ENCODE results near the gene TBC1D22A. TPM values are rescaled to one million over a fixed set of nuclear protein-coding genes. Genes with fewer than 3 reads are reported as not detected.

Gene TBC1D22A
- total RNA-seq, 3 donors from 2014 or later: 35.6 to 51.9 (median 41.8) TPM

- H3K9me3 ChIP-seq: no peaks in the 10 kb centered on the region
- no peak for ATAC-seq
- intact Hi-C loops (cut with DNase I, micrococcal nuclease): loop anchor here in 1 of 2 donors (5.0 kb wide), 1 partner anchor 169 kb away; no protein-coding TSS in a partner anchor
- TF ChIP-seq, protein P1, sequence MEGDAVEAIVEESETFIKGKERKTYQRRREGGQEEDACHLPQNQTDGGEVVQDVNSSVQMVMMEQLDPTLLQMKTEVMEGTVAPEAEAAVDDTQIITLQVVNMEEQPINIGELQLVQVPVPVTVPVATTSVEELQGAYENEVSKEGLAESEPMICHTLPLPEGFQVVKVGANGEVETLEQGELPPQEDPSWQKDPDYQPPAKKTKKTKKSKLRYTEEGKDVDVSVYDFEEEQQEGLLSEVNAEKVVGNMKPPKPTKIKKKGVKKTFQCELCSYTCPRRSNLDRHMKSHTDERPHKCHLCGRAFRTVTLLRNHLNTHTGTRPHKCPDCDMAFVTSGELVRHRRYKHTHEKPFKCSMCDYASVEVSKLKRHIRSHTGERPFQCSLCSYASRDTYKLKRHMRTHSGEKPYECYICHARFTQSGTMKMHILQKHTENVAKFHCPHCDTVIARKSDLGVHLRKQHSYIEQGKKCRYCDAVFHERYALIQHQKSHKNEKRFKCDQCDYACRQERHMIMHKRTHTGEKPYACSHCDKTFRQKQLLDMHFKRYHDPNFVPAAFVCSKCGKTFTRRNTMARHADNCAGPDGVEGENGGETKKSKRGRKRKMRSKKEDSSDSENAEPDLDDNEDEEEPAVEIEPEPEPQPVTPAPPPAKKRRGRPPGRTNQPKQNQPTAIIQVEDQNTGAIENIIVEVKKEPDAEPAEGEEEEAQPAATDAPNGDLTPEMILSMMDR (IDR thresholded peaks at IDR 0.05): no peak
- H3K4me3 ChIP-seq: no peak overlapping the region
- no peaks in the 10 kb centered on the region for H3K36me3 ChIP-seq (ENCODE audit: low read depth)
- no peaks in the 10 kb centered on the region for H3K4me1 ChIP-seq (ENCODE audit: low read depth)
- DNase-seq: no peak
These were observed 440.5 kb downstream of the TBC1D22A start for GRCh38 chr22:47202819-47203553.

GRCh38 chr22:47203554-47203991 is 441.1 kb downstream of the TBC1D22A start:
- intact Hi-C loops (cut with DNase I, micrococcal nuclease): loop anchor here in 1 of 2 donors (5.0 kb wide), 1 partner anchor 169 kb away; no protein-coding TSS in a partner anchor
- no peaks in the 10 kb centered on the region for H3K36me3 ChIP-seq (ENCODE audit: low read depth)
- no peak overlapping the region for H3K4me3 ChIP-seq
- ATAC-seq (no peak), DNase-seq (no peak)
- TF ChIP-seq, protein P1 (IDR thresholded peaks at IDR 0.05): no peak
- no peaks in the 10 kb centered on the region for H3K9me3 ChIP-seq
- H3K4me1 ChIP-seq (ENCODE audit: low read depth): no peaks in the 10 kb centered on the region

- Histone ChIP-seq H3K4me3 (no peak overlapping the region), H3K9me3 (no peaks in the 10 kb centered on the region), H3K36me3 (ENCODE audit: low read depth) (no peaks in the 10 kb centered on the region), H3K4me1 (ENCODE audit: low read depth) (no peaks in the 10 kb centered on the region)
- intact Hi-C loops (cut with DNase I, micrococcal nuclease): loop anchor here in 1 of 2 donors (5.0 kb wide), 1 partner anchor 168 kb away; no protein-coding TSS in a partner anchor
- TF ChIP-seq, protein P1 (IDR thresholded peaks at IDR 0.05): no peak
- DNase-seq (no peak), ATAC-seq (no peak)
These were observed 441.8 kb downstream of the TBC1D22A start for GRCh38 chr22:47204002-47204979.

GRCh38 chr22:47205081-47205491 is 442.6 kb downstream of the TBC1D22A start:
- H3K4me3 ChIP-seq: no peak overlapping the region
- no peak for ATAC-seq
- no peaks in the 10 kb centered on the region for H3K9me3 ChIP-seq
- H3K4me1 ChIP-seq (ENCODE audit: low read depth): peaks cover 3% of the 10 kb centered on the region
- TF ChIP-seq, protein P1 (IDR thresholded peaks at IDR 0.05): no peak
- DNase-seq: no peak
- no peaks in the 10 kb centered on the region for H3K36me3 ChIP-seq (ENCODE audit: low read depth)
- intact Hi-C loops (cut with DNase I, micrococcal nuclease): no loop called here

GRCh38 chr22:47205554-47205953 is 443.1 kb downstream of the TBC1D22A start:
- Histone ChIP-seq H3K4me3 (no peak overlapping the region), H3K9me3 (no peaks in the 10 kb centered on the region), H3K4me1 (ENCODE audit: low read depth) (peaks cover 3% of the 10 kb centered on the region), H3K36me3 (ENCODE audit: low read depth) (no peaks in the 10 kb centered on the region)
- intact Hi-C loops (cut with DNase I, micrococcal nuclease): no loop called here
- DNase-seq: no peak
- no peak for ATAC-seq
- TF ChIP-seq, protein P1 (IDR thresholded peaks at IDR 0.05): no peak
